ENCODE results near the gene GKN2.

The GKN2 gene

DNA sequence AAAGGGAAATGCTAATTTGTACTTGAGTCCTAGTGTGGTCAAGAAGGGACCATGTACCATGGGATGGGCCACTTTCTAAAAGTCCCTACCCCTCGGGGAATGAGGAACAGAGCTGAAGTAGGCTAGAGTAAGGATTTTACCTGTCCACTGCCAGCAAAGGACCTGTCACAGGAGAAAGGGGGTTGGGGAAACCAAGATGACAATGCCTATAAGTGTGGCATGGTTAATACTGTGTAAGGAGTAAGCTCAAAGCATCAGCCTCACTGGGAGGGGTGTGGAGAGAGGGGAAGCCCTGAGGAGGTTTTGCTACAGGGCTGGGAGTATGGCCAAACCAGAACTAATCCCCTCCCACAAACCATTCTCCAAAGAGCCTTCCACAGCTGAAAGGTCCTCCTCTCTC, 15.8 kb downstream of the GKN2 start:
- TF ChIP-seq, protein P1, sequence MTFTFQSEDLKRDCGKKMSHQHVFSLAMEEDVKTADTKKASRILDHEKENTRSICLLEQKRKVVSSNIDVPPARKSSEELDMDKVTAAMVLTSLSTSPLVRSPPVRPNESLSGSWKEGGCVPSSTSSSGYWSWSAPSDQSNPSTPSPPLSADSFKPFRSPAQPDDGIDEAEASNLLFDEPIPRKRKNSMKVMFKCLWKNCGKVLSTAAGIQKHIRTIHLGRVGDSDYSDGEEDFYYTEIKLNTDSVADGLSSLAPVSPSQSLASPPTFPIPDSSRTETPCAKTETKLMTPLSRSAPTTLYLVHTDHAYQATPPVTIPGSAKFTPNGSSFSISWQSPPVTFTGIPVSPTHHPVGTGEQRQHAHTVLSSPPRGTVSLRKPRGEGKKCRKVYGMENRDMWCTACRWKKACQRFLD (tag by site-specific recombination; IDR thresholded peaks at IDR 0.05), result no peak
- TF ChIP-seq YY1 (tag by site-specific recombination; IDR thresholded peaks at IDR 0.05), result no peak
- TF ChIP-seq, protein P2, sequence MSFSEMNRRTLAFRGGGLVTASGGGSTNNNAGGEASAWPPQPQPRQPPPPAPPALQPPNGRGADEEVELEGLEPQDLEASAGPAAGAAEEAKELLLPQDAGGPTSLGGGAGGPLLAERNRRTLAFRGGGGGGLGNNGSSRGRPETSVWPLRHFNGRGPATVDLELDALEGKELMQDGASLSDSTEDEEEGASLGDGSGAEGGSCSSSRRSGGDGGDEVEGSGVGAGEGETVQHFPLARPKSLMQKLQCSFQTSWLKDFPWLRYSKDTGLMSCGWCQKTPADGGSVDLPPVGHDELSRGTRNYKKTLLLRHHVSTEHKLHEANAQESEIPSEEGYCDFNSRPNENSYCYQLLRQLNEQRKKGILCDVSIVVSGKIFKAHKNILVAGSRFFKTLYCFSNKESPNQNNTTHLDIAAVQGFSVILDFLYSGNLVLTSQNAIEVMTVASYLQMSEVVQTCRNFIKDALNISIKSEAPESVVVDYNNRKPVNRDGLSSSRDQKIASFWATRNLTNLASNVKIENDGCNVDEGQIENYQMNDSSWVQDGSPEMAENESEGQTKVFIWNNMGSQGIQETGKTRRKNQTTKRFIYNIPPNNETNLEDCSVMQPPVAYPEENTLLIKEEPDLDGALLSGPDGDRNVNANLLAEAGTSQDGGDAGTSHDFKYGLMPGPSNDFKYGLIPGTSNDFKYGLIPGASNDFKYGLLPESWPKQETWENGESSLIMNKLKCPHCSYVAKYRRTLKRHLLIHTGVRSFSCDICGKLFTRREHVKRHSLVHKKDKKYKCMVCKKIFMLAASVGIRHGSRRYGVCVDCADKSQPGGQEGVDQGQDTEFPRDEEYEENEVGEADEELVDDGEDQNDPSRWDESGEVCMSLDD (tag by site-specific recombination; IDR thresholded peaks at IDR 0.05), result no peak
- no peak for TF ChIP-seq MYNN (tag by site-specific recombination; IDR thresholded peaks at IDR 0.05; ENCODE audit: borderline replicate concordance)
- no peak for TF ChIP-seq OVOL3 (tag by site-specific recombination; IDR thresholded peaks at IDR 0.05)
- no peak for TF ChIP-seq ZNF621 (tag by site-specific recombination; IDR thresholded peaks at IDR 0.05)
- no peak for TF ChIP-seq ZNF837 (tag by site-specific recombination; IDR thresholded peaks at IDR 0.05)
- no peak for TF ChIP-seq ZNF561 (tag by site-specific recombination; IDR thresholded peaks at IDR 0.05; ENCODE audit: borderline replicate concordance)
- no peaks in the 10 kb centered on the region for H3K36me3 ChIP-seq (ENCODE audit: control insufficient read depth in 2 of 2, insufficient read depth in 1 of 2, low read length in 2 of 2)
- POLR2A ChIA-PET, result no interaction called here
- CTCF ChIA-PET, result interaction anchor here (0.6 to 1.8 kb wide), 5 partner anchors 12 to 370 kb away, joined by 3 to 8 read pairs (median 4); no protein-coding TSS in a partner anchor
- H3K4me1 ChIP-seq (ENCODE audit: control insufficient read depth, insufficient read depth, low read length), result no peaks in the 10 kb centered on the region
- no peak overlapping the region for H3K4me3 ChIP-seq (ENCODE audit: low read depth, low read length)
- no peaks in the 10 kb centered on the region for H3K9me3 ChIP-seq (ENCODE audit: control insufficient read depth, insufficient read depth, low read depth, low read length)
- no peak overlapping the region for H3K27ac ChIP-seq (ENCODE audit: extremely low read depth, low read depth, low read length)

DNA sequence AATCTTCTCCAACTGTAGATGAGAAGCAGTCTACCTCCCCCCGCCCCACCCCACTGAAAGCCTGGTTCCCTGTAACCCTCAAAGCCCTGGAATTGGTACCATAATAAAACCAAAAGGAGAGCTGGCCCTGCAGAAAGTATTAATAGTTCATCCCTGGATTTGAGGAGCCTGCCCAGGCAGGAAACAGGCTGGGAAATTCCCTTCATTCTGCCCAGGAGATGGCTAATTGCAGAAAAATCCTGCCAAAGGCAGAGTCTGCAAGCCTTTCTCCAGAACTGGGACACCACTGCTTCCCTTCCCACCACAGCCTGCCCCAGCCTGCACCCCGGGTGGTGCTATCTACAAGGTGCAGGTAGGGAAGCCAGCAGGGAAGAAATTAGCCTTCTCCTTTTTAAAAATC, 16.3 kb downstream of the GKN2 start:
- H3K27ac ChIP-seq (ENCODE audit: extremely low read depth, low read depth, low read length), result no peak overlapping the region
- TF ChIP-seq GLIS1 (tag by site-specific recombination; IDR thresholded peaks at IDR 0.05) (no peak), KLF7 (tag by site-specific recombination; IDR thresholded peaks at IDR 0.05; ENCODE audit: borderline replicate concordance) (no peak), MYNN (tag by site-specific recombination; IDR thresholded peaks at IDR 0.05; ENCODE audit: borderline replicate concordance) (no peak), ZNF600 (tag by site-specific recombination; IDR thresholded peaks at IDR 0.05) (no peak), TRIM28 (IDR thresholded peaks at IDR 0.05; ENCODE audit: borderline replicate concordance, low read length) (no peak), HOXC10 (CRISPR knock-in tag; IDR thresholded peaks at IDR 0.05) (no peak), ZFP3 (tag by site-specific recombination; IDR thresholded peaks at IDR 0.05; ENCODE audit: low read depth) (no peak), PRDM1 (tag by site-specific recombination; IDR thresholded peaks at IDR 0.05) (no peak), WT1 (tag by site-specific recombination; IDR thresholded peaks at IDR 0.05) (no peak), ZNF324 (tag by site-specific recombination; IDR thresholded peaks at IDR 0.05) (no peak)
- TF ChIP-seq, protein P3, sequence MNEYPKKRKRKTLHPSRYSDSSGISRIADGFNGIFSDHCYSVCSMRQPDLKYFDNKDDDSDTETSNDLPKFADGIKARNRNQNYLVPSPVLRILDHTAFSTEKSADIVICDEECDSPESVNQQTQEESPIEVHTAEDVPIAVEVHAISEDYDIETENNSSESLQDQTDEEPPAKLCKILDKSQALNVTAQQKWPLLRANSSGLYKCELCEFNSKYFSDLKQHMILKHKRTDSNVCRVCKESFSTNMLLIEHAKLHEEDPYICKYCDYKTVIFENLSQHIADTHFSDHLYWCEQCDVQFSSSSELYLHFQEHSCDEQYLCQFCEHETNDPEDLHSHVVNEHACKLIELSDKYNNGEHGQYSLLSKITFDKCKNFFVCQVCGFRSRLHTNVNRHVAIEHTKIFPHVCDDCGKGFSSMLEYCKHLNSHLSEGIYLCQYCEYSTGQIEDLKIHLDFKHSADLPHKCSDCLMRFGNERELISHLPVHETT (tag by site-specific recombination; IDR thresholded peaks at IDR 0.05), result no peak
- TF ChIP-seq, protein P4, sequence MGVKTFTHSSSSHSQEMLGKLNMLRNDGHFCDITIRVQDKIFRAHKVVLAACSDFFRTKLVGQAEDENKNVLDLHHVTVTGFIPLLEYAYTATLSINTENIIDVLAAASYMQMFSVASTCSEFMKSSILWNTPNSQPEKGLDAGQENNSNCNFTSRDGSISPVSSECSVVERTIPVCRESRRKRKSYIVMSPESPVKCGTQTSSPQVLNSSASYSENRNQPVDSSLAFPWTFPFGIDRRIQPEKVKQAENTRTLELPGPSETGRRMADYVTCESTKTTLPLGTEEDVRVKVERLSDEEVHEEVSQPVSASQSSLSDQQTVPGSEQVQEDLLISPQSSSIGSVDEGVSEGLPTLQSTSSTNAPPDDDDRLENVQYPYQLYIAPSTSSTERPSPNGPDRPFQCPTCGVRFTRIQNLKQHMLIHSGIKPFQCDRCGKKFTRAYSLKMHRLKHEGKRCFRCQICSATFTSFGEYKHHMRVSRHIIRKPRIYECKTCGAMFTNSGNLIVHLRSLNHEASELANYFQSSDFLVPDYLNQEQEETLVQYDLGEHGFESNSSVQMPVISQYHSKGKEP (tag by site-specific recombination; IDR thresholded peaks at IDR 0.05), result no peak
- no peaks in the 10 kb centered on the region for H3K9me3 ChIP-seq (ENCODE audit: control insufficient read depth, insufficient read depth, low read depth, low read length)
- H3K4me3 ChIP-seq (ENCODE audit: low read depth, low read length), result no peak overlapping the region
- POLR2A ChIA-PET, result interaction anchor here (0.6 kb wide), 1 partner anchor 128 kb away, joined by 6 read pairs; no protein-coding TSS in a partner anchor
- CTCF ChIA-PET, result interaction anchor here (0.6 to 1.8 kb wide), 6 partner anchors 11 to 371 kb away, joined by 3 to 8 read pairs (median 4); no protein-coding TSS in a partner anchor
- H3K36me3 ChIP-seq (ENCODE audit: control insufficient read depth in 2 of 2, insufficient read depth in 1 of 2, low read length in 2 of 2), result no peaks in the 10 kb centered on the region
- no peaks in the 10 kb centered on the region for H3K4me1 ChIP-seq (ENCODE audit: control insufficient read depth, insufficient read depth, low read length)
